HEK293 (cell line): ENCODE measurements around the gene DCST2.

ENCODE experiments used
- KLF1 ChIP-seq: fragments of 450-650 bp; formaldehyde crosslinking; IDR thresholded peaks from 2 replicates; pipeline ENCODE4 v1.5.1; 2016; ENCODE audit warnings: missing biosample characterization, missing genetic modification characterization
- RBAK ChIP-seq: fragments of 450-650 bp; formaldehyde crosslinking; IDR thresholded peaks from 2 replicates; pipeline ENCODE4 v1.5.1; 2016; ENCODE audit warnings: missing biosample characterization, missing genetic modification characterization
- SCRT2 ChIP-seq: fragments of 450-650 bp; formaldehyde crosslinking; IDR thresholded peaks from 2 replicates; pipeline ENCODE4 v1.5.1; 2016; ENCODE audit warnings: missing biosample characterization, missing genetic modification characterization
- SP3 ChIP-seq: fragments of 450-650 bp; formaldehyde crosslinking; IDR thresholded peaks from 2 replicates; pipeline ENCODE4 v1.5.1; 2016; ENCODE audit warnings: missing biosample characterization, missing genetic modification characterization
- TRIM28 ChIP-seq: IDR thresholded peaks from 2 replicates; pipeline ENCODE4 v1.6.1; 2011; ENCODE audit warnings: low read length, control low read depth, borderline replicate concordance
- ZBTB11 ChIP-seq: fragments of 450-650 bp; formaldehyde crosslinking; conservative IDR thresholded peaks from 2 replicates; pipeline ENCODE4 v1.5.1; 2016; ENCODE audit warnings: low read depth, missing biosample characterization, missing genetic modification characterization
- ZBTB6 ChIP-seq: fragments of 450-650 bp; formaldehyde crosslinking; IDR thresholded peaks from 2 replicates; pipeline ENCODE4 v1.5.1; 2017; ENCODE audit warnings: missing biosample characterization, missing genetic modification characterization
- ZBTB8A ChIP-seq: fragments of 450-650 bp; formaldehyde crosslinking; IDR thresholded peaks from 2 replicates; pipeline ENCODE4 v1.5.1; 2016; ENCODE audit warnings: missing biosample characterization, missing genetic modification characterization
- ZNF274 ChIP-seq, 2 experiments: fragments of 200-500 bp in 1 of 2; fragments of 450-650 bp in 1 of 2; sonication (Bioruptor generic) in 1 of 2; formaldehyde crosslinking in 1 of 2; IDR thresholded peaks; 2 replicates each; pipeline versions ENCODE4 v1.5.1 to v1.6.1; 2014 to 2016; ENCODE audit warnings: borderline replicate concordance in 1 of 2, inconsistent platforms in 1 of 2, low read length in 1 of 2, missing biosample characterization in 1 of 2, missing genetic modification characterization in 1 of 2
- ZNF416 ChIP-seq: fragments of 450-650 bp; formaldehyde crosslinking; IDR thresholded peaks from 2 replicates; pipeline ENCODE4 v1.5.1; 2016; ENCODE audit warnings: missing biosample characterization, missing genetic modification characterization
- TF ChIP-seq, protein P1 (sequence below): fragments of 450-650 bp; formaldehyde crosslinking; IDR thresholded peaks from 2 replicates; pipeline ENCODE4 v1.5.1; 2016; ENCODE audit warnings: missing biosample characterization, missing genetic modification characterization
- TF ChIP-seq, protein P2 (sequence below): IDR thresholded peaks from 2 replicates; pipeline ENCODE4 v1.6.1; 2011; ENCODE audit warnings: mild to moderate bottlenecking, low read depth, low read length, borderline replicate concordance
- TF ChIP-seq, protein P3 (sequence below): fragments of 450-650 bp; formaldehyde crosslinking; IDR thresholded peaks from 2 replicates; pipeline ENCODE4 v1.5.1; 2016; ENCODE audit warnings: missing biosample characterization, missing genetic modification characterization

GRCh38 chr1:154972517-154973343, 60.9 kb downstream of the DCST2 start:
- TF ChIP-seq RBAK = no peak
- no peak for TF ChIP-seq ZBTB6 (tag by site-specific recombination)
- peak; percentile 79 for TF ChIP-seq SP3 (tag by site-specific recombination)
- no peak for TF ChIP-seq ZNF416
- TF ChIP-seq, protein P1, sequence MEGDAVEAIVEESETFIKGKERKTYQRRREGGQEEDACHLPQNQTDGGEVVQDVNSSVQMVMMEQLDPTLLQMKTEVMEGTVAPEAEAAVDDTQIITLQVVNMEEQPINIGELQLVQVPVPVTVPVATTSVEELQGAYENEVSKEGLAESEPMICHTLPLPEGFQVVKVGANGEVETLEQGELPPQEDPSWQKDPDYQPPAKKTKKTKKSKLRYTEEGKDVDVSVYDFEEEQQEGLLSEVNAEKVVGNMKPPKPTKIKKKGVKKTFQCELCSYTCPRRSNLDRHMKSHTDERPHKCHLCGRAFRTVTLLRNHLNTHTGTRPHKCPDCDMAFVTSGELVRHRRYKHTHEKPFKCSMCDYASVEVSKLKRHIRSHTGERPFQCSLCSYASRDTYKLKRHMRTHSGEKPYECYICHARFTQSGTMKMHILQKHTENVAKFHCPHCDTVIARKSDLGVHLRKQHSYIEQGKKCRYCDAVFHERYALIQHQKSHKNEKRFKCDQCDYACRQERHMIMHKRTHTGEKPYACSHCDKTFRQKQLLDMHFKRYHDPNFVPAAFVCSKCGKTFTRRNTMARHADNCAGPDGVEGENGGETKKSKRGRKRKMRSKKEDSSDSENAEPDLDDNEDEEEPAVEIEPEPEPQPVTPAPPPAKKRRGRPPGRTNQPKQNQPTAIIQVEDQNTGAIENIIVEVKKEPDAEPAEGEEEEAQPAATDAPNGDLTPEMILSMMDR (tag by site-specific recombination) = no peak
- no peak for TF ChIP-seq TRIM28
- TF ChIP-seq ZNF274 (IDR thresholded peaks at IDR 0.05; ENCODE audit: low read length) = no peak
- TF ChIP-seq ZNF274 (tag by site-specific recombination; IDR thresholded peaks at IDR 0.05; ENCODE audit: borderline replicate concordance) = no peak
- TF ChIP-seq ZBTB8A = peak; percentile 19; the same call in 1 of the 2 replicates
- TF ChIP-seq, protein P2, sequence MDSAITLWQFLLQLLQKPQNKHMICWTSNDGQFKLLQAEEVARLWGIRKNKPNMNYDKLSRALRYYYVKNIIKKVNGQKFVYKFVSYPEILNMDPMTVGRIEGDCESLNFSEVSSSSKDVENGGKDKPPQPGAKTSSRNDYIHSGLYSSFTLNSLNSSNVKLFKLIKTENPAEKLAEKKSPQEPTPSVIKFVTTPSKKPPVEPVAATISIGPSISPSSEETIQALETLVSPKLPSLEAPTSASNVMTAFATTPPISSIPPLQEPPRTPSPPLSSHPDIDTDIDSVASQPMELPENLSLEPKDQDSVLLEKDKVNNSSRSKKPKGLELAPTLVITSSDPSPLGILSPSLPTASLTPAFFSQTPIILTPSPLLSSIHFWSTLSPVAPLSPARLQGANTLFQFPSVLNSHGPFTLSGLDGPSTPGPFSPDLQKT = no peak
- 0 out of 2 replicates have a peak, but pooled peaks have one; percentile 20 for TF ChIP-seq ZBTB11 (tag by site-specific recombination)
- peak; percentile 38; the same call in 1 of the 2 replicates for TF ChIP-seq KLF1 (tag by site-specific recombination)
- no peak for TF ChIP-seq SCRT2 (tag by site-specific recombination)
- TF ChIP-seq, protein P3, sequence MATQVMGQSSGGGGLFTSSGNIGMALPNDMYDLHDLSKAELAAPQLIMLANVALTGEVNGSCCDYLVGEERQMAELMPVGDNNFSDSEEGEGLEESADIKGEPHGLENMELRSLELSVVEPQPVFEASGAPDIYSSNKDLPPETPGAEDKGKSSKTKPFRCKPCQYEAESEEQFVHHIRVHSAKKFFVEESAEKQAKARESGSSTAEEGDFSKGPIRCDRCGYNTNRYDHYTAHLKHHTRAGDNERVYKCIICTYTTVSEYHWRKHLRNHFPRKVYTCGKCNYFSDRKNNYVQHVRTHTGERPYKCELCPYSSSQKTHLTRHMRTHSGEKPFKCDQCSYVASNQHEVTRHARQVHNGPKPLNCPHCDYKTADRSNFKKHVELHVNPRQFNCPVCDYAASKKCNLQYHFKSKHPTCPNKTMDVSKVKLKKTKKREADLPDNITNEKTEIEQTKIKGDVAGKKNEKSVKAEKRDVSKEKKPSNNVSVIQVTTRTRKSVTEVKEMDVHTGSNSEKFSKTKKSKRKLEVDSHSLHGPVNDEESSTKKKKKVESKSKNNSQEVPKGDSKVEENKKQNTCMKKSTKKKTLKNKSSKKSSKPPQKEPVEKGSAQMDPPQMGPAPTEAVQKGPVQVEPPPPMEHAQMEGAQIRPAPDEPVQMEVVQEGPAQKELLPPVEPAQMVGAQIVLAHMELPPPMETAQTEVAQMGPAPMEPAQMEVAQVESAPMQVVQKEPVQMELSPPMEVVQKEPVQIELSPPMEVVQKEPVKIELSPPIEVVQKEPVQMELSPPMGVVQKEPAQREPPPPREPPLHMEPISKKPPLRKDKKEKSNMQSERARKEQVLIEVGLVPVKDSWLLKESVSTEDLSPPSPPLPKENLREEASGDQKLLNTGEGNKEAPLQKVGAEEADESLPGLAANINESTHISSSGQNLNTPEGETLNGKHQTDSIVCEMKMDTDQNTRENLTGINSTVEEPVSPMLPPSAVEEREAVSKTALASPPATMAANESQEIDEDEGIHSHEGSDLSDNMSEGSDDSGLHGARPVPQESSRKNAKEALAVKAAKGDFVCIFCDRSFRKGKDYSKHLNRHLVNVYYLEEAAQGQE (tag by site-specific recombination) = no peak
